ENCODE results near the gene FAHD2A.
"Not testable (repeated sequence)": the region's sequence is repeated elsewhere in the genome, so short reads cannot be mapped to it uniquely, and the experiment has no call there.

- TF ChIP-seq, protein P1, sequence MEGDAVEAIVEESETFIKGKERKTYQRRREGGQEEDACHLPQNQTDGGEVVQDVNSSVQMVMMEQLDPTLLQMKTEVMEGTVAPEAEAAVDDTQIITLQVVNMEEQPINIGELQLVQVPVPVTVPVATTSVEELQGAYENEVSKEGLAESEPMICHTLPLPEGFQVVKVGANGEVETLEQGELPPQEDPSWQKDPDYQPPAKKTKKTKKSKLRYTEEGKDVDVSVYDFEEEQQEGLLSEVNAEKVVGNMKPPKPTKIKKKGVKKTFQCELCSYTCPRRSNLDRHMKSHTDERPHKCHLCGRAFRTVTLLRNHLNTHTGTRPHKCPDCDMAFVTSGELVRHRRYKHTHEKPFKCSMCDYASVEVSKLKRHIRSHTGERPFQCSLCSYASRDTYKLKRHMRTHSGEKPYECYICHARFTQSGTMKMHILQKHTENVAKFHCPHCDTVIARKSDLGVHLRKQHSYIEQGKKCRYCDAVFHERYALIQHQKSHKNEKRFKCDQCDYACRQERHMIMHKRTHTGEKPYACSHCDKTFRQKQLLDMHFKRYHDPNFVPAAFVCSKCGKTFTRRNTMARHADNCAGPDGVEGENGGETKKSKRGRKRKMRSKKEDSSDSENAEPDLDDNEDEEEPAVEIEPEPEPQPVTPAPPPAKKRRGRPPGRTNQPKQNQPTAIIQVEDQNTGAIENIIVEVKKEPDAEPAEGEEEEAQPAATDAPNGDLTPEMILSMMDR (IDR thresholded peaks at IDR 0.05; ENCODE audit: insufficient read depth, low read length, poor library complexity, severe bottlenecking) = not testable (repeated sequence)
- not testable (repeated sequence) for TF ChIP-seq EZH2phosphoT487 (conservative IDR thresholded peaks at IDR 0.05; ENCODE audit: low read length)
Observed at GRCh38 chr2:95434507-95435076, 32.1 kb downstream of the FAHD2A start.
